GM04503 (cell line): Measurements from ENCODE around the gene CCDC141.
"Not testable (repeated sequence)": the region's sequence is repeated elsewhere in the genome, so short reads cannot be mapped to it uniquely, and the experiment has no call there.

Experiments used
- DNase-seq: peaks from one replicate; pipeline ENCODE4 v3.0.0-alpha.2; 2012; ENCODE audit warnings: low read depth

CCDC141 gene

GRCh38 chr2:179049546-179050311 is at the start of gene CCDC141:
Gene CCDC141, minus strand, starts transcription at chr2:179050137. Its CDS starts 196 bp downstream, at chr2:179049941.
- DNase-seq = no peak

- DNase-seq = no peak
These were observed 48.2 kb upstream of the CCDC141 start for GRCh38 chr2:179098080-179098689.

GRCh38 chr2:179097131-179097530 is 47.2 kb upstream of the CCDC141 start:
- DNase-seq = no peak

GRCh38 chr2:179096090-179096489 is 46.2 kb upstream of the CCDC141 start:
- no peak for DNase-seq

GRCh38 chr2:179092912-179093311 is 43.0 kb upstream of the CCDC141 start:
- DNase-seq = not testable (repeated sequence)

- DNase-seq = no peak
These were observed 32.8 kb upstream of the CCDC141 start for GRCh38 chr2:179082697-179083096.

- no peak for DNase-seq
These were observed 32.0 kb upstream of the CCDC141 start for GRCh38 chr2:179081954-179082353.

GRCh38 chr2:179072527-179072926 is 22.6 kb upstream of the CCDC141 start:
- no peak for DNase-seq

GRCh38 chr2:179071810-179072355 is 21.9 kb upstream of the CCDC141 start:
- DNase-seq = no peak

GRCh38 chr2:179070895-179071294 is 21.0 kb upstream of the CCDC141 start:
- DNase-seq = no peak

GRCh38 chr2:179069685-179070084 is 19.7 kb upstream of the CCDC141 start:
- DNase-seq = no peak

GRCh38 chr2:179068991-179069643 is 19.2 kb upstream of the CCDC141 start:
- DNase-seq = no peak

GRCh38 chr2:179059026-179059700 is 9.2 kb upstream of the CCDC141 start:
- no peak for DNase-seq

- no peak for DNase-seq
These were observed 7.8 kb upstream of the CCDC141 start for GRCh38 chr2:179057737-179058136.

- DNase-seq = not testable (repeated sequence)
These were observed 3.6 kb upstream of the CCDC141 start for GRCh38 chr2:179053568-179053967.

- no peak for DNase-seq
These were observed 1.3 kb upstream of the CCDC141 start for GRCh38 chr2:179051250-179051649.

GRCh38 chr2:179050755-179051154 is 818 bp upstream of the CCDC141 start:
- no peak for DNase-seq

GRCh38 chr2:179049203-179049545 is 763 bp downstream of the CCDC141 start:
- DNase-seq = no peak

GRCh38 chr2:179048099-179048498 is 1.8 kb downstream of the CCDC141 start:
- DNase-seq = no peak

GRCh38 chr2:179045602-179046001 is 4.3 kb downstream of the CCDC141 start:
- not testable (repeated sequence) for DNase-seq

- DNase-seq = no peak
These were observed 5.4 kb downstream of the CCDC141 start for GRCh38 chr2:179044500-179044899.

GRCh38 chr2:179037807-179038206 is 12.1 kb downstream of the CCDC141 start:
- DNase-seq = no peak
